HepG2 (cell line): ENCODE measurements around the gene UTP15. TPM values are rescaled to one million over a fixed set of nuclear protein-coding genes. Genes with fewer than 3 reads are reported as not detected.

ENCODE experiments used
- ATF2 ChIP-seq: sonication (generic); formaldehyde crosslinking; IDR thresholded peaks from 2 replicates; pipeline ENCODE4 v1.4.0; 2020; ENCODE audit warnings: missing genetic modification reagents
- CC2D1A ChIP-seq: sonication (generic); formaldehyde crosslinking; IDR thresholded peaks from 2 replicates; pipeline ENCODE4 v1.8.1; 2023; ENCODE audit warnings: mild to moderate bottlenecking, missing genetic modification reagents
- DRAP1 ChIP-seq: IDR thresholded peaks from 2 replicates; pipeline ENCODE4 v1.6.1; 2016; ENCODE audit warnings: missing genetic modification reagents, missing compliant biosample characterization
- FOXM1 ChIP-seq: sonication (generic); formaldehyde crosslinking; IDR thresholded peaks from 2 replicates; pipeline ENCODE4 v1.5.0; 2020; ENCODE audit warnings: missing genetic modification reagents
- IKZF4 ChIP-seq: sonication (generic); formaldehyde crosslinking; IDR thresholded peaks from 2 replicates; pipeline ENCODE4 v1.5.1; 2020; ENCODE audit warnings: borderline replicate concordance, mild to moderate bottlenecking, low read depth, missing genetic modification reagents; ENCODE audit errors: not compliant biosample characterization
- JUNB ChIP-seq: sonication (generic); formaldehyde crosslinking; IDR thresholded peaks from 2 replicates; pipeline ENCODE4 v1.8.0; 2022; ENCODE audit warnings: missing genetic modification reagents, mild to moderate bottlenecking, borderline replicate concordance
- KDM5B ChIP-seq: sonication (generic); formaldehyde crosslinking; IDR thresholded peaks from 2 replicates; pipeline ENCODE4 v1.4.0; 2020; ENCODE audit warnings: missing genetic modification reagents, mild to moderate bottlenecking, borderline replicate concordance
- MATR3 ChIP-seq: sonication (generic); formaldehyde crosslinking; IDR thresholded peaks from 2 replicates; pipeline ENCODE4 v1.4.0; 2020; ENCODE audit warnings: missing genetic modification reagents
- MZF1 ChIP-seq: sonication (generic); formaldehyde crosslinking; IDR thresholded peaks from 2 replicates; pipeline ENCODE4 v1.8.1; 2023; ENCODE audit warnings: mild to moderate bottlenecking, missing genetic modification reagents, borderline replicate concordance
- PAWR ChIP-seq: sonication (generic); formaldehyde crosslinking; IDR thresholded peaks from 2 replicates; pipeline ENCODE4 v1.4.0; 2020; ENCODE audit warnings: missing genetic modification reagents, mild to moderate bottlenecking, borderline replicate concordance
- SKI ChIP-seq: fragments of 450-650 bp; IDR thresholded peaks from one replicate; pipeline ENCODE4 v1.6.1; 2018; ENCODE audit warnings: mild to moderate bottlenecking; ENCODE audit not compliant: partially characterized antibody
- SP4 ChIP-seq: sonication (generic); formaldehyde crosslinking; IDR thresholded peaks from 2 replicates; pipeline ENCODE4 v1.8.1; 2023; ENCODE audit warnings: mild to moderate bottlenecking, missing genetic modification reagents
- TEAD2 ChIP-seq: sonication (generic); formaldehyde crosslinking; IDR thresholded peaks from 2 replicates; pipeline ENCODE4 v1.9.0; 2021; ENCODE audit warnings: missing genetic modification reagents
- YY1 ChIP-seq: IDR thresholded peaks from 2 replicates; pipeline ENCODE4 v1.6.1; 2011; ENCODE audit warnings: low read length, low read depth, moderate library complexity, mild to moderate bottlenecking; ENCODE audit not compliant: insufficient read depth, insufficient replicate concordance
- ZBTB49 ChIP-seq: sonication (generic); formaldehyde crosslinking; IDR thresholded peaks from 2 replicates; pipeline ENCODE4 v1.4.0; 2020; ENCODE audit warnings: missing genetic modification reagents, borderline replicate concordance
- ZMYM2 ChIP-seq: sonication (generic); formaldehyde crosslinking; IDR thresholded peaks from 2 replicates; pipeline ENCODE4 v1.8.0; 2022; ENCODE audit warnings: mild to moderate bottlenecking, missing genetic modification reagents
- ZNF225 ChIP-seq: sonication (generic); formaldehyde crosslinking; IDR thresholded peaks from 2 replicates; pipeline ENCODE4 v1.4.0; 2020; ENCODE audit warnings: mild to moderate bottlenecking, missing genetic modification reagents
- ZNF549 ChIP-seq: sonication (generic); formaldehyde crosslinking; IDR thresholded peaks from 2 replicates; pipeline ENCODE4 v1.5.0; 2020; ENCODE audit warnings: missing genetic modification reagents
- ZNF747 ChIP-seq: sonication (generic); formaldehyde crosslinking; IDR thresholded peaks from 2 replicates; pipeline ENCODE4 v1.8.1; 2023; ENCODE audit warnings: missing genetic modification reagents, mild to moderate bottlenecking, borderline replicate concordance
- polyA plus RNA-seq, 8 experiments: library from polyadenylated mRNA; depleted of rRNA in 3 of 8; stranded (reverse) in 7 of 8; unstranded in 1 of 8; fragments of >200 nt; fragmentation: Illumina TruSeq in 4 of 8; extraction: Trizol in 4 of 8; gene quantifications; 2 replicates each; pipeline versions ENCODE4 v1.2.1 to v1.2.3, GENCODE V29; 2011 to 2016; ENCODE audit warnings: low read depth in 4 of 8, missing spikeins in 1 of 8, mixed read lengths in 1 of 8; ENCODE audit not compliant: insufficient read depth in 1 of 8
- total RNA-seq, 5 experiments: library from RNA; depleted of rRNA; stranded (reverse); fragments of >200 nt; fragmentation: Illumina TruSeq; extraction: Trizol; gene quantifications; 2 replicates each; pipeline ENCODE4 v1.2.3, GENCODE V29; 2016; ENCODE audit warnings: low read depth in 1 of 5
- TF ChIP-seq, protein P1 (sequence below): sonication (generic); formaldehyde crosslinking; IDR thresholded peaks from 2 replicates; pipeline ENCODE4 v1.4.0; 2020; ENCODE audit warnings: missing genetic modification reagents
- TF ChIP-seq, protein P2 (sequence below): sonication (generic); formaldehyde crosslinking; IDR thresholded peaks from 2 replicates; pipeline ENCODE4 v1.4.0; 2020; ENCODE audit warnings: mild to moderate bottlenecking, missing genetic modification reagents

UTP15 gene
- total and polyA plus RNA-seq, 2 of the 13 experiments (the other 11 are each of a cell fraction or from before 2014, with no cell fraction given), result 7.3 to 35.8 TPM

GRCh38 chr5:73623901-73624404 is 58.4 kb downstream of the UTP15 start (continued):
- TF ChIP-seq FOXM1, result no peak
- TF ChIP-seq ZBTB49 (CRISPR knock-in tag), result no peak
- TF ChIP-seq YY1, result no peak
- no peak for TF ChIP-seq ZNF225 (CRISPR knock-in tag)
- peak; percentile 70; the same call in 1 of the 2 replicates for TF ChIP-seq ATF2
- TF ChIP-seq ZMYM2 (CRISPR knock-in tag), result no peak
- TF ChIP-seq ZNF747 (CRISPR knock-in tag), result peak; percentile 41; the same call in 1 of the 2 replicates
- peak; percentile 99 for TF ChIP-seq SKI
- TF ChIP-seq DRAP1 (CRISPR knock-in tag), result peak; percentile 49; the same call in 1 of the 2 replicates
- peak; percentile 30; the same call in 1 of the 2 replicates for TF ChIP-seq JUNB
- TF ChIP-seq SP4 (CRISPR knock-in tag), result no peak
- no peak for TF ChIP-seq CC2D1A (CRISPR knock-in tag)
- TF ChIP-seq IKZF4 (CRISPR knock-in tag), result no peak
- TF ChIP-seq ZNF549 (CRISPR knock-in tag), result no peak
- no peak for TF ChIP-seq MZF1 (CRISPR knock-in tag)
- TF ChIP-seq TEAD2 (CRISPR knock-in tag), result no peak
- no peak for TF ChIP-seq KDM5B
- TF ChIP-seq, protein P1, sequence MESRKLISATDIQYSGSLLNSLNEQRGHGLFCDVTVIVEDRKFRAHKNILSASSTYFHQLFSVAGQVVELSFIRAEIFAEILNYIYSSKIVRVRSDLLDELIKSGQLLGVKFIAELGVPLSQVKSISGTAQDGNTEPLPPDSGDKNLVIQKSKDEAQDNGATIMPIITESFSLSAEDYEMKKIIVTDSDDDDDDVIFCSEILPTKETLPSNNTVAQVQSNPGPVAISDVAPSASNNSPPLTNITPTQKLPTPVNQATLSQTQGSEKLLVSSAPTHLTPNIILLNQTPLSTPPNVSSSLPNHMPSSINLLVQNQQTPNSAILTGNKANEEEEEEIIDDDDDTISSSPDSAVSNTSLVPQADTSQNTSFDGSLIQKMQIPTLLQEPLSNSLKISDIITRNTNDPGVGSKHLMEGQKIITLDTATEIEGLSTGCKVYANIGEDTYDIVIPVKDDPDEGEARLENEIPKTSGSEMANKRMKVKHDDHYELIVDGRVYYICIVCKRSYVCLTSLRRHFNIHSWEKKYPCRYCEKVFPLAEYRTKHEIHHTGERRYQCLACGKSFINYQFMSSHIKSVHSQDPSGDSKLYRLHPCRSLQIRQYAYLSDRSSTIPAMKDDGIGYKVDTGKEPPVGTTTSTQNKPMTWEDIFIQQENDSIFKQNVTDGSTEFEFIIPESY (CRISPR knock-in tag), result no peak
- TF ChIP-seq MATR3 (CRISPR knock-in tag), result no peak
- no peak for TF ChIP-seq PAWR (CRISPR knock-in tag)
- TF ChIP-seq, protein P2, sequence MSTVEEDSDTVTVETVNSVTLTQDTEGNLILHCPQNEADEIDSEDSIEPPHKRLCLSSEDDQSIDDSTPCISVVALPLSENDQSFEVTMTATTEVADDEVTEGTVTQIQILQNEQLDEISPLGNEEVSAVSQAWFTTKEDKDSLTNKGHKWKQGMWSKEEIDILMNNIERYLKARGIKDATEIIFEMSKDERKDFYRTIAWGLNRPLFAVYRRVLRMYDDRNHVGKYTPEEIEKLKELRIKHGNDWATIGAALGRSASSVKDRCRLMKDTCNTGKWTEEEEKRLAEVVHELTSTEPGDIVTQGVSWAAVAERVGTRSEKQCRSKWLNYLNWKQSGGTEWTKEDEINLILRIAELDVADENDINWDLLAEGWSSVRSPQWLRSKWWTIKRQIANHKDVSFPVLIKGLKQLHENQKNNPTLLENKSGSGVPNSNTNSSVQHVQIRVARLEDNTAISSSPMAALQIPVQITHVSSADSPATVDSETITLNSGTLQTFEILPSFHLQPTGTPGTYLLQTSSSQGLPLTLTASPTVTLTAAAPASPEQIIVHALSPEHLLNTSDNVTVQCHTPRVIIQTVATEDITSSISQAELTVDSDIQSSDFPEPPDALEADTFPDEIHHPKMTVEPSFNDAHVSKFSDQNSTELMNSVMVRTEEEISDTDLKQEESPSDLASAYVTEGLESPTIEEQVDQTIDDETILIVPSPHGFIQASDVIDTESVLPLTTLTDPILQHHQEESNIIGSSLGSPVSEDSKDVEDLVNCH (CRISPR knock-in tag), result no peak
